ENCODE data around the gene MSH3.
A peak's percentile ranks its signal among the peaks of the same experiment; 100 is the strongest.

Gene MSH3

GRCh38 chr5:80905405-80905804, 251.0 kb downstream of the MSH3 start:
- TF ChIP-seq CTCF (conservative IDR thresholded peaks at IDR 0.05; ENCODE audit: low read depth, low read length) = no peak
- DNase-seq (ENCODE audit: low read depth) = peak; percentile 8
- no peak overlapping the region for H3K4me3 ChIP-seq (ENCODE audit: low read depth, low read length)

GRCh38 chr5:80912479-80912878, 258.0 kb downstream of the MSH3 start:
- TF ChIP-seq CTCF (conservative IDR thresholded peaks at IDR 0.05; ENCODE audit: low read depth, low read length) = no peak
- no peak overlapping the region for H3K4me3 ChIP-seq (ENCODE audit: low read depth, low read length)

DNA sequence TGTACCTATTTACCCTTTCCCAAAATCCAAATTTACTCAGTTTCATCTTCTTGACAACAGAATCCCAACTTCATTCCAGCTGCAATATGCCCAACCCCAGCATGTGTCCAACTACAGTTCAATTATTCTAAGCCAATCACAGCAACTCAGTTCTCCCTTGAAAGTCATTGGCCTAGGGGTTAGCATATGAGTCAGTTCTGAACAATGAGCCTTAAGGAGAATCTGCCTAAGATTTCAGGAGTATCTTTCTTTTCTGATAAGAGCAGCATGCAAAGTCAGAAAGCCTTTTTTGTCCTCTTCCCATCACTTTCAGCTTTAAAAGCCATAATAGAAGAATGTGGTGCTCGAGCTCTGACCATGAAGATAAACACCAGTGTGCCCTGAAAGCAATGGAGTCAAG, 261.3 kb downstream of the MSH3 start:
- DNase-seq (ENCODE audit: low read depth) = peak; percentile 50
- TF ChIP-seq CTCF (conservative IDR thresholded peaks at IDR 0.05; ENCODE audit: low read depth, low read length) = no peak
- no peak overlapping the region for H3K4me3 ChIP-seq (ENCODE audit: low read depth, low read length)

More at GRCh38 chr5:80912479-80912878, 258.0 kb downstream of the MSH3 start:
- DNase-seq (ENCODE audit: low read depth) = no peak

DNA sequence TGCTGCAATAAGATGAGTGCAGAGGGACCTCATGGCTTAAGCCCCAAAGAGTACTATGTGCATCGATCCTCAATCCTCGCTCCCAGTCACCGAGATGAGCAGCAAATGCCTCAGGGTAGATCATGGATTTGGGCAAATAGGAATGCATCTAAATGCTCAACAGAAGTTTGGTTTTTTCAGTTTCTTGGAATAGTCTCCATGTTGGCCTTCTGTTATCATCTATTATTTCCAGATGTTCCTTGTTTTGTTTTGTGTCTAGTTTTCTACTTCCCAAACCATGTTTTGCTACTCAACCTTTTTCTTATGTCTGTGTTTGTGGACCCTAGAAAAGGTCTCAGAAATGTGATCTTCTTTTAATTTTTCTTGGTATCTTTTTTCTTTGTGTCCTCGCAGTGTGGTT, 262.2 kb downstream of the MSH3 start:
- DNase-seq (ENCODE audit: low read depth) = no peak
- no peak for TF ChIP-seq CTCF (conservative IDR thresholded peaks at IDR 0.05; ENCODE audit: low read depth, low read length)
- H3K4me3 ChIP-seq (ENCODE audit: low read depth, low read length) = no peak overlapping the region

DNA sequence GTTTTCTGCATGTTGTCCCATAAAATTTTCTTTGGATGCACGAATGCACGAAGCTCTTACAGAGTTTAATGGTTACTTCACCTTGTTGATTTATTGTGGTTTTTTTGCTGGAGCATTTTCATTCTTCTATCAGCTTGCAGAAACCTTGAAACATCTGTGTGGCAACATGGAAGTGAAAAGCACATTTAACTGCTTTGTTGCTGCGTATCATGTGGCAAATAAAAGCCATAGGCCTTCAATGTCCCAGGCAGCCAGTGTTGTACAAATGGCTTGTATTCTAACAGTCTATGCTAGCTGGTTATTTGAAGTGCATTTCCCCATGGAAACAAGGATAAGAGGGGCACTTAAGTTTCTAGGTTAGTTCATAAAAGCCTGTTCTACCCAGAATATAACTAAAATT, 263.2 kb downstream of the MSH3 start:
- DNase-seq (ENCODE audit: low read depth) = no peak
- no peak overlapping the region for H3K4me3 ChIP-seq (ENCODE audit: low read depth, low read length)
- TF ChIP-seq CTCF (conservative IDR thresholded peaks at IDR 0.05; ENCODE audit: low read depth, low read length) = no peak

DNA sequence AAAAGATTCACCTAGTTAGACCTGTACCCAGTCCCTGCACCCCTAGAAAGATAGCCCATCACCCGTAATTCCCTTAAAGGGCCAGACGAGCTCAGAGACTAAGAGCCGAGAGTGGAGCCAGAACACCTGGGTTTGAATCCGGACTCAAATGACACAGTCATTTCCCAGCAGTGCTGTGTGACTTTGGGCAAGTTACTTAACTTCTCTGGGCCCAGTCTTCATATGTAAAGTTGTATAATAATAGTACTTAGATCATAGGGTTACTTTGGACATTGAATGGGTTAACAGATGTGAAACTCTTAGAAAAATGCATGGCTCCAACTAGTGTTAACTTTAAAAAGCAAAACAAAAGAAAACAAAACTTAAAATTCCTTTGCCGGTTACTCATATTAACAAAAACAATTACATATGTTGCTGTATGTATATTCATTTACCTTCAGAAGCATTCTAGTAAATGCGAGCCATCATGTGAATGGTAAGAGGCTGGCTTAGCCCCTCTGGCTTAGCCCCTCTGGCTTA, 265.3 kb downstream of the MSH3 start:
- no peak overlapping the region for H3K4me3 ChIP-seq (ENCODE audit: low read depth, low read length)
- no peak for TF ChIP-seq CTCF (conservative IDR thresholded peaks at IDR 0.05; ENCODE audit: low read depth, low read length)
- peak; percentile 43 for DNase-seq (ENCODE audit: low read depth)

- no peak for DNase-seq (ENCODE audit: low read depth)
- TF ChIP-seq CTCF (conservative IDR thresholded peaks at IDR 0.05; ENCODE audit: low read depth, low read length) = no peak
- H3K4me3 ChIP-seq (ENCODE audit: low read depth, low read length) = no peak overlapping the region
Measured at GRCh38 chr5:80920333-80920732, 265.9 kb downstream of the MSH3 start.

Data from choroid plexus epithelial cell (primary cell).